Left hindlimb (tissue), 1 donor: ENCODE results near the gene AKT1.
"Not testable (repeated sequence)": the region's sequence is repeated elsewhere in the genome, so short reads cannot be mapped to it uniquely, and the experiment has no call there.

ENCODE experiments used
- DNase-seq: peaks from one replicate; pipeline ENCODE4 v3.0.0-alpha.2; 2018

The AKT1 gene

GRCh38 chr14:104734991-104735779, 60.4 kb downstream of the AKT1 start:
- no peak for DNase-seq

- DNase-seq, result no peak
Measured at GRCh38 chr14:104734601-104734990, 61.0 kb downstream of the AKT1 start.

GRCh38 chr14:104734051-104734587, 61.4 kb downstream of the AKT1 start:
- no peak for DNase-seq

- no peak for DNase-seq
Measured at GRCh38 chr14:104732931-104733681, 62.4 kb downstream of the AKT1 start.

- no peak for DNase-seq
Measured at GRCh38 chr14:104732355-104732804, 63.2 kb downstream of the AKT1 start.

- DNase-seq, result no peak
Measured at GRCh38 chr14:104731320-104732294, 63.9 kb downstream of the AKT1 start.

- no peak for DNase-seq
Measured at GRCh38 chr14:104730487-104730886, 65.1 kb downstream of the AKT1 start.

GRCh38 chr14:104729835-104730181, 65.7 kb downstream of the AKT1 start:
- DNase-seq, result no peak

- DNase-seq, result not testable (repeated sequence)
Measured at GRCh38 chr14:104729176-104729834, 66.2 kb downstream of the AKT1 start.

- DNase-seq, result no peak
Measured at GRCh38 chr14:104728631-104729030, 66.9 kb downstream of the AKT1 start.

GRCh38 chr14:104726600-104727451, 68.7 kb downstream of the AKT1 start:
- no peak for DNase-seq

- no peak for DNase-seq
Measured at GRCh38 chr14:104725772-104726548, 69.6 kb downstream of the AKT1 start.

- DNase-seq, result peak; percentile 72
Measured at GRCh38 chr14:104724981-104725771, 70.4 kb downstream of the AKT1 start.

- no peak for DNase-seq
Measured at GRCh38 chr14:104724407-104724980, 71.1 kb downstream of the AKT1 start.

GRCh38 chr14:104723651-104724406, 71.7 kb downstream of the AKT1 start, which contains the start of gene ADSS1:
Gene ADSS1 (plus strand): TSS chr14:104724229. CDS start chr14:104724271, 42 bp downstream.
- peak; percentile 74 for DNase-seq

GRCh38 chr14:104722938-104723650, 72.5 kb downstream of the AKT1 start:
- DNase-seq, result no peak
